GM06990 (cell line): ENCODE measurements around the gene ZNF148.

Experiments used
- DNase-seq: peaks from one replicate; pipeline ENCODE4 v3.0.0-alpha.2; 2011; ENCODE audit not compliant: insufficient read length; ENCODE audit errors: extremely low read depth
- H3K27me3 ChIP-seq: replicated peaks from 2 replicates; pipeline ENCODE4 v1.6.0; 2011; ENCODE audit warnings: low read length; ENCODE audit not compliant: control insufficient read depth, insufficient read depth
- H3K36me3 ChIP-seq: 2 replicates; pipeline ENCODE4 v1.5.1; 2011; ENCODE audit warnings: low read length; ENCODE audit not compliant: control insufficient read depth, insufficient read depth
- H3K4me3 ChIP-seq: replicated peaks from 2 replicates; pipeline ENCODE4 v1.5.1; 2011; ENCODE audit warnings: low read depth, mild to moderate bottlenecking, control low read depth, low read length
- TF ChIP-seq, protein P1 (sequence below): IDR thresholded peaks from 2 replicates; pipeline ENCODE4 v1.5.1; 2011; ENCODE audit warnings: low read length, control low read depth, mild to moderate bottlenecking, inconsistent platforms; ENCODE audit not compliant: insufficient read depth, poor library complexity, severe bottlenecking

The ZNF148 gene

DNA sequence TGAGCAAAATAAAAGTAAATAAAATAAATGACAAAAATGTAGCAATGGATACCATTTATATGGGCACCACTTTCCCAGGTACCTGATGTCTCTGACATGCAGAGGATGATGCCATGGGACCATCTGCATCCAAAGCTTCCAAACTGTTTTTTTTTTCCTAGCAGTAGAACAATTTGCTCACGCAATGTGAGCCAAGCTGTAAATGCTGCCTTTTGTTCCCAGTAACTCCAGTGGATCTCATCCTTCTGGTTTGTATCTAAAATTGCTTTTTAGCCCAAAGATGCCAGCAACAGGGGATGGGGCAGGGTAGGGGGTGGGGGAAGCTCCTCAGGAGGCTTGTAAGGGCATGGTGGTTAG lies 195.3 kb downstream of the ZNF148 start:
- H3K27me3 ChIP-seq = no peaks in the 10 kb centered on the region
- no peak overlapping the region for H3K4me3 ChIP-seq
- TF ChIP-seq, protein P1, sequence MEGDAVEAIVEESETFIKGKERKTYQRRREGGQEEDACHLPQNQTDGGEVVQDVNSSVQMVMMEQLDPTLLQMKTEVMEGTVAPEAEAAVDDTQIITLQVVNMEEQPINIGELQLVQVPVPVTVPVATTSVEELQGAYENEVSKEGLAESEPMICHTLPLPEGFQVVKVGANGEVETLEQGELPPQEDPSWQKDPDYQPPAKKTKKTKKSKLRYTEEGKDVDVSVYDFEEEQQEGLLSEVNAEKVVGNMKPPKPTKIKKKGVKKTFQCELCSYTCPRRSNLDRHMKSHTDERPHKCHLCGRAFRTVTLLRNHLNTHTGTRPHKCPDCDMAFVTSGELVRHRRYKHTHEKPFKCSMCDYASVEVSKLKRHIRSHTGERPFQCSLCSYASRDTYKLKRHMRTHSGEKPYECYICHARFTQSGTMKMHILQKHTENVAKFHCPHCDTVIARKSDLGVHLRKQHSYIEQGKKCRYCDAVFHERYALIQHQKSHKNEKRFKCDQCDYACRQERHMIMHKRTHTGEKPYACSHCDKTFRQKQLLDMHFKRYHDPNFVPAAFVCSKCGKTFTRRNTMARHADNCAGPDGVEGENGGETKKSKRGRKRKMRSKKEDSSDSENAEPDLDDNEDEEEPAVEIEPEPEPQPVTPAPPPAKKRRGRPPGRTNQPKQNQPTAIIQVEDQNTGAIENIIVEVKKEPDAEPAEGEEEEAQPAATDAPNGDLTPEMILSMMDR = no peak

DNA sequence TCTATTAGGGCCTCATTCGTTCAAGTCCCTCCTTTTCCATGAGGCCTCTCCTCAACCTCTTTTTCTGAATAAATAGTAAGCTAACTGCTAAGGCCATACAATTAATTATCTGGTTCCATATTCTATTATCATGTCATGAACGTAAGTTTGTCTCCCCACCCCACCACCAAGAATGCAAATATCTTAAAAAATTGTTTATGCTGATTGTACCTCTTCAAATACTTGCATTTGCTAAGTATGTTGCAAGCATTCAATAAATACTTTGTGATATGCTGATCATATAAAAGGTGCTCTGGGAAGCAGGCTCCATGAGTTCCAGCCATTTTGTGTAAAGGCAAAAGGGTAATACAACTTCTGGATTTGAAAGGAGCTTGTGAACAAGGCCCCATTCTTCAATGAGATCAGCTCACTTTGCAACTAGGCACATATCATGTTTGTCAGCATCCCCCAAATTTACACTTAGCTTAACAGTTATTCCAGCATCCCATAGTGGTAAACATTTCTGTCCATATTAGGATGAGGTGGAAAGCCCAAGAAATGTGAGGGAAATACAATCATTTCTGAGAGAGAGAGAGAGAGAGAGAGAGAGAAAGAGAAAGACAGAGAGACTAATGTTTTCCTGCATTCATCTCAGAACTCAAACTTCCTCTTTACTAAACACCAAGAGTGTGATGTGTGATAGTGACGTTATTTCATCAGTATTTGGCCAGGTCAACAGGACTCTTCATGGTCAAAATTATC lies 195.8 kb downstream of the ZNF148 start:
- DNase-seq = no peak
- TF ChIP-seq, protein P1 = no peak

More for the DNA sequence above, 195.3 kb downstream of the ZNF148 start:
- H3K36me3 ChIP-seq = no peaks in the 10 kb centered on the region
- no peak for DNase-seq

DNA sequence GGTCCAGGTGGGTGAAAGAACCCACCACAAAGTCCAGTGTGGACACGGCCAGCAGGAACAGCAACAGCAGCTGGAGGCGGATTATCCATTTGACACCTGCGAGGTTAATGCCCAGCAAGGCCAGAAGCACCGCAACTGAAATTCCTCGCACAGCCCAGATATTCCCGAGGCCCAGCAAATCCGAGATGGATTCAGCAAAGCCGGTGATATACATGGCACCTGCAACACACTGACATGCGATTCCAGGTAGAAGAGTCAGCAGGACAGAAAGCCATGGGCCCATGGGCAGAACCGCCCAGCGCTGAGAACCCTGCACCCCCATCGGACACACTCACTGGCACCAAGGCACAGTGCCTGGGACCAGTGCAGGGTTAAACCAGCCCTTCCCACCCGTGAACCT lies 197.4 kb downstream of the ZNF148 start:
- Histone ChIP-seq H3K4me3 (no peak overlapping the region), H3K36me3 (no peaks in the 10 kb centered on the region), H3K27me3 (no peaks in the 10 kb centered on the region)
- no peak for DNase-seq
- TF ChIP-seq, protein P1 = no peak

More for the DNA sequence above, 195.8 kb downstream of the ZNF148 start:
- Histone ChIP-seq H3K27me3 (no peaks in the 10 kb centered on the region), H3K36me3 (no peaks in the 10 kb centered on the region), H3K4me3 (no peak overlapping the region)
